ENCODE data around the gene POMT1. TPM values are rescaled to one million over a fixed set of nuclear protein-coding genes. Genes with fewer than 3 reads are reported as not detected.

The POMT1 gene
- total and polyA plus RNA-seq, 4 donors = 11.9 to 28.3 (median 23.1) TPM

DNA sequence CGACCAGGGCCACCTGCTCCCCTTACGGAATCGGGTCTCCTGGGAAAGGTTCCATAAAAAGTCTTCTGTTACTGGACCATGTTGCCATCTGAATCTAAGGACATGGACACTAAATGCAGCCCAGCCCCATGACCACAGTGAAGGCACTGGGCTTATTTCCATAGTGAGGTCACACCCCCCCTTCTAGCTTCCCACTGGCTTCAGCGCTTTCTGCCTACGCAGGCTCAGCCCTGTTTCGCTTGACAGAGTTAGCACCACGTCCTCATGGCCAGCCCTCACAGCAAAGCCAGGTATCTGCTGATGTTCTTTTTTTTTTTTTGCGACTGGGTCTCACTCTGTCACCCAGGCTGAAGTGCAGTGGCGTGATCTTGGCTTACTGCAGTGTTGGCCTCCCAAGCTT, 14.2 kb downstream of the POMT1 start:
- no peaks in the 10 kb centered on the region for H3K27me3 ChIP-seq (ENCODE audit: control insufficient read depth in 3 of 3, insufficient read depth in 3 of 3, low read length in 2 of 3)
- H3K36me3 ChIP-seq (ENCODE audit: control insufficient read depth in 4 of 4, insufficient read depth in 4 of 4, low read length in 4 of 4) = peaks cover 5 to 67% (median 51%) of the 10 kb centered on the region in 4 donors
- no peak overlapping the region for H3K9ac ChIP-seq (ENCODE audit: insufficient read depth in 1 of 2, low read length in 2 of 2)
- TF ChIP-seq, protein P1, sequence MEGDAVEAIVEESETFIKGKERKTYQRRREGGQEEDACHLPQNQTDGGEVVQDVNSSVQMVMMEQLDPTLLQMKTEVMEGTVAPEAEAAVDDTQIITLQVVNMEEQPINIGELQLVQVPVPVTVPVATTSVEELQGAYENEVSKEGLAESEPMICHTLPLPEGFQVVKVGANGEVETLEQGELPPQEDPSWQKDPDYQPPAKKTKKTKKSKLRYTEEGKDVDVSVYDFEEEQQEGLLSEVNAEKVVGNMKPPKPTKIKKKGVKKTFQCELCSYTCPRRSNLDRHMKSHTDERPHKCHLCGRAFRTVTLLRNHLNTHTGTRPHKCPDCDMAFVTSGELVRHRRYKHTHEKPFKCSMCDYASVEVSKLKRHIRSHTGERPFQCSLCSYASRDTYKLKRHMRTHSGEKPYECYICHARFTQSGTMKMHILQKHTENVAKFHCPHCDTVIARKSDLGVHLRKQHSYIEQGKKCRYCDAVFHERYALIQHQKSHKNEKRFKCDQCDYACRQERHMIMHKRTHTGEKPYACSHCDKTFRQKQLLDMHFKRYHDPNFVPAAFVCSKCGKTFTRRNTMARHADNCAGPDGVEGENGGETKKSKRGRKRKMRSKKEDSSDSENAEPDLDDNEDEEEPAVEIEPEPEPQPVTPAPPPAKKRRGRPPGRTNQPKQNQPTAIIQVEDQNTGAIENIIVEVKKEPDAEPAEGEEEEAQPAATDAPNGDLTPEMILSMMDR (IDR thresholded peaks at IDR 0.05; ENCODE audit: control extremely low read depth, extremely low read depth) = no peak
- 97% methylated on average over 9 of the region's 9 CpGs for WGBS, 2 donors
- ATAC-seq (ENCODE audit: insufficient read depth, low FRiP score) (no peak), DNase-seq (no peak)
- no peaks in the 10 kb centered on the region for H3K9me3 ChIP-seq (ENCODE audit: control insufficient read depth in 4 of 4, insufficient read depth in 3 of 4, low read length in 3 of 4)
- H3K27ac ChIP-seq (ENCODE audit: low read depth in 1 of 2, low read length in 1 of 2) = peak overlapping the region in 1 of 2 donors; percentile 89
- no peak overlapping the region for H3K4me3 ChIP-seq
- no peaks in the 10 kb centered on the region for H3K4me1 ChIP-seq (ENCODE audit: control insufficient read depth in 5 of 5, insufficient read depth in 5 of 5, low read length in 5 of 5)

- Histone ChIP-seq H3K27ac (ENCODE audit: low read depth in 1 of 2, low read length in 1 of 2) (peak overlapping the region in 1 of 2 donors; percentile 89), H3K9me3 (ENCODE audit: control insufficient read depth in 4 of 4, insufficient read depth in 3 of 4, low read length in 3 of 4) (no peaks in the 10 kb centered on the region), H3K4me1 (ENCODE audit: control insufficient read depth in 5 of 5, insufficient read depth in 5 of 5, low read length in 5 of 5) (no peaks in the 10 kb centered on the region), H3K36me3 (ENCODE audit: control insufficient read depth in 4 of 4, insufficient read depth in 4 of 4, low read length in 4 of 4) (peaks cover 5 to 68% (median 50%) of the 10 kb centered on the region in 4 donors), H3K9ac (ENCODE audit: insufficient read depth in 1 of 2, low read length in 2 of 2) (no peak overlapping the region), H3K27me3 (ENCODE audit: control insufficient read depth in 3 of 3, insufficient read depth in 3 of 3, low read length in 2 of 3) (no peaks in the 10 kb centered on the region), H3K4me3 (no peak overlapping the region)
- no peak for ATAC-seq (ENCODE audit: insufficient read depth, low FRiP score)
- WGBS, 2 donors = 95 to 97% methylated on average over 11 of the region's 11 CpGs
- TF ChIP-seq, protein P1 (IDR thresholded peaks at IDR 0.05; ENCODE audit: control extremely low read depth, extremely low read depth) = no peak
- DNase-seq = no peak
Observed at GRCh38 chr9:131517761-131518190, 15.1 kb downstream of the POMT1 start.

GRCh38 chr9:131518553-131518952, 15.8 kb downstream of the POMT1 start:
- Histone ChIP-seq H3K27me3 (ENCODE audit: control insufficient read depth in 3 of 3, insufficient read depth in 3 of 3, low read length in 2 of 3) (no peaks in the 10 kb centered on the region), H3K4me1 (ENCODE audit: control insufficient read depth in 5 of 5, insufficient read depth in 5 of 5, low read length in 5 of 5) (no peaks in the 10 kb centered on the region), H3K36me3 (ENCODE audit: control insufficient read depth in 4 of 4, insufficient read depth in 4 of 4, low read length in 4 of 4) (peaks cover 8 to 64% (median 48%) of the 10 kb centered on the region in 4 donors), H3K9me3 (ENCODE audit: control insufficient read depth in 4 of 4, insufficient read depth in 3 of 4, low read length in 3 of 4) (no peaks in the 10 kb centered on the region), H3K9ac (ENCODE audit: insufficient read depth in 1 of 2, low read length in 2 of 2) (no peak overlapping the region), H3K4me3 (no peak overlapping the region), H3K27ac (ENCODE audit: low read depth in 1 of 2, low read length in 1 of 2) (peak overlapping the region in 1 of 2 donors; percentile 70)
- ATAC-seq (ENCODE audit: insufficient read depth, low FRiP score) = no peak
- 96% methylated on average over 20 of the region's 20 CpGs for WGBS, 2 donors
- no peak for DNase-seq
- TF ChIP-seq, protein P1 (IDR thresholded peaks at IDR 0.05; ENCODE audit: control extremely low read depth, extremely low read depth) = no peak

DNA sequence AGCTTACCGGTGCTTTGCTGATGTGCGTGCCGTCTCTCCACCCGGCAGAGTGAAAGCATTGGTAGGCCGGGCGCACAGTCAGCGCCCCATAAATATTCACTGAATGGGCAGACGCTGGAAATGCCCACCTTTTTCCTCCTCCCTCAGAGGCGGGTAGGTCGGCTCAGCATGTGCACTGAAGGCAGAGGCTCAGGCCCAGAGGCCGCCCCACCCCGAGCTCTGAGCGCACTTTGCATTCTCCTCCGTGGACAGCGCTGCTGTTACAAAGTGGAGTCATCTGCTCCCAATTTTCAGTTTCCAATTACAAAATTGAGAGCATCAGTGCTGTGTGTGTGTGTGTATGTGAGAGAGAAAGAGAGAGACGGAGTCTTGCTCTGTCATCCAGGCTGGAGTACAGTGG, 17.8 kb downstream of the POMT1 start:
- Histone ChIP-seq H3K4me3 (no peak overlapping the region), H3K9me3 (ENCODE audit: control insufficient read depth in 4 of 4, insufficient read depth in 3 of 4, low read length in 3 of 4) (no peaks in the 10 kb centered on the region), H3K4me1 (ENCODE audit: control insufficient read depth in 5 of 5, insufficient read depth in 5 of 5, low read length in 5 of 5) (no peaks in the 10 kb centered on the region), H3K36me3 (ENCODE audit: control insufficient read depth in 4 of 4, insufficient read depth in 4 of 4, low read length in 4 of 4) (peaks cover 8 to 64% (median 48%) of the 10 kb centered on the region in 4 donors), H3K27me3 (ENCODE audit: control insufficient read depth in 3 of 3, insufficient read depth in 3 of 3, low read length in 2 of 3) (no peaks in the 10 kb centered on the region), H3K27ac (ENCODE audit: low read depth in 1 of 2, low read length in 1 of 2) (no peak overlapping the region), H3K9ac (ENCODE audit: insufficient read depth in 1 of 2, low read length in 2 of 2) (no peak overlapping the region)
- TF ChIP-seq, protein P1 (IDR thresholded peaks at IDR 0.05; ENCODE audit: control extremely low read depth, extremely low read depth) = no peak
- 84% methylated on average over 16 of the region's 16 CpGs for WGBS, 2 donors
- DNase-seq (no peak), ATAC-seq (ENCODE audit: insufficient read depth, low FRiP score) (no peak)
